ENCODE results near the gene CTRB1.
"Not testable (repeated sequence)": the region's sequence is repeated elsewhere in the genome, so short reads cannot be mapped to it uniquely, and the experiment has no call there.

The CTRB1 gene

DNA sequence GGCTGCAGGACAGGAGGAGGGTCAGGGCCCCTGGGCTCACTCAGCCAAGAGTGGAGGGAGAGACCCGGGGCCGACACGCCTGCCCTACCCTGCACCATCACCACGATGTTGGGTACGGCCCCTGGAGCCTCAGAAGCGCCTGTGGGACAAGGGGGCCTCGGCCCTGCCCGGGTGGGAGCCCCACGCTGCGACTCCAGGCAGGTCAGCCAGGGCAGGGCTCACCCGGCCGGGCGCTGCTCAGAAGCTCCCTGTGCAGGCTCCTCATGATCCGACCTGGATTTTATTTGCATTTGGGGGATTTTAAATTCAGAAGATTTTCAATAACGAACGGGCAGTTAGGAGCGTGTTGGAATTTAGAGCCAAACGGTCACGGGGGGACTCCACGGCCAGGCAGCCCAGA, 13.9 kb upstream of the CTRB1 start:
- DNase-seq: not testable (repeated sequence)

GRCh38 chr16:75205438-75205837, 13.3 kb upstream of the CTRB1 start:
- DNase-seq: not testable (repeated sequence)

DNA sequence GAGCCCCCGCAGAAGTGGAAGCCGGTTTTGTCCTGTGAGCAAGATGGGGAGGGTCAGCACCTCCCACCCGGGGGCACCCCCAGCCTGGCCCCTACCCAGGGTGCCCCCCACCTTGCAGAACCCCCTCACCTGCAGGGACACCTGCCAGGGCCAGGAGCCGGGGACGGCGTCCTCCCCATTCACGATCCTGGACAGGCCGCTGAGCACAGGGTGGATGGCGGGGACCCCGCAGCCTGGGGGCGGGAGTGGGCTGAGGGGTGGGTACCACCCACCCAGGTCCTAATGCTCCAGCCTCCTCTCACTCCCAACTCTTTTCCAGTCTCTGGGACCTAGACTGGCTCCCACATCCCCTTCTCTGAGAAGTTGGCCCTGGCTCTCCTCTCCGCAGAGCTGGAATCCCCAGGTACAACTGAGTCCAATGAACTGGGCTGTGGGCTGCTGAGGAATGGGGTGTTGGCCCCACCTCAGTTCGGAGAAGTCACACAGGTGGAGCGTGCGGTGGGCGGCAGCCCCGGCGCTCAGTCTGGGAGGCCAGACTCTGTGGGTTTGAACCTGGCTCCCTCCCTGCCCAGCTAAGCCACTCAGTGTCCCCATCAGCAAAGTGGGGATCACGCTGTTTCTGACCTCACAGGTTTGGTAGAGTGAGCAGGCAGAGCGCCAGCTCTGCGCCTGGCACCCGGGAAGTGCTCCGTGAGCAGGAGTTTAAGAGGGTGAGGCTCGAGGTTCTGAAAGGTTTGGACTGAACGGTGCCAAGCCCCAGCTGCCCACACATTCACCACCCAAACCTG, 12.6 kb upstream of the CTRB1 start:
- DNase-seq: not testable (repeated sequence)

DNA sequence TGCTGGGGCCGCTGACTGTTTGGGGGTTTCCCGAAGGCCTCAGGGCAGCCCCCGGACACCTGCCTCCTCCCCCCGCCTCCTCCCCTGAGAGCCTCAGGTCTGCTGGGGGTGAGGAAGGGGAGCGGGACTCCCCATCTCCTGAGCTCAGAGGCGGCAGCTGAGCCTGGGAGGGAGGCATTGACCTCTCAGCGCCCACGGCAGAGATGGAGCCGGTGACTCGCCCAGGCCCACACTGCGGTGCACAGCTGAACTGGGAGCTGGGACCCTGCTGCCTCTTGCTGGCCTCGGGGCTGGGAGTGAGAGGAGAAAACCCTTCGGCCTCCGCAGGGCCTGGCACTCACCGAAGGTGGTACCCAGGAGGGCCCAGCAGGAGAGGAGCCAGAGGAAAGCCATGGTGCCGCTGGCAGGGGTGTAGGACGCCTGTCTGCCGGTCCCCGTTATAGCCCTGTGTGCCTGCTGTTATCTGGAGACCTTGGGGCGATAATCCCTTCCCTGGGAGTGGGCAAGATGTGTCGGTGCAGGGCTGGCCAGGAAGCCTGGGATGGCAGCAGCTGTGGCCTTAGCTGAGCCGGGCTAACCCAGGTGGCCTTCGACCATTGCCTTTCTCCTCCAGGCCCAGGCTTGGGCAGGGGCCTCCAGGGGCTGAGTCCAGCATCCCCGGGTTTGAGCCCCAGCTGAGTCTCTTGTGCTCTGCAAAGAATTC, 11.9 kb upstream of the CTRB1 start, which contains the start of gene CTRB2:
TSS of gene CTRB2 (minus strand) at position 413 of the 703 bp plus-strand sequence. CDS start at position 393, 20 bp downstream.
- DNase-seq: no peak

DNA sequence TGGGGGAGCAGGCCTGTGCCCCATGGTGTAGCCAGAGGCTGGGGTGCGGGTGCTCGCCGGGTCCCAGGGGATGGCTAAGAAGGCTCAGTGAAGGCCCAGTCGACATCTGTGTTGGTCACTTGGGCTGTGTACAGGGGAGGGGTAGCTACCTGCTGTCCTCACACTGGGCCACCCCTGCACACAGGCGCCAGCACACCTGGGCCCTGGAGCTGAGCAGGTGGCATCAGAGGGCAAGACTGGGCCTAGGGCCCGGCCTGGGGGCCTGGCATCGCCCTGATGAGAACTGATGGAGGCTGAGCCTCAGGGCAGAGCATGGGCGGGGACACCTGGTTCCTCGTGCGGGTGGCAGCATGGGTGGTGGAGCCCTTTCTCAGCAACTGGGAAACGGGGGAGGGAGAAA, 11.0 kb upstream of the CTRB1 start:
- DNase-seq: no peak

DNA sequence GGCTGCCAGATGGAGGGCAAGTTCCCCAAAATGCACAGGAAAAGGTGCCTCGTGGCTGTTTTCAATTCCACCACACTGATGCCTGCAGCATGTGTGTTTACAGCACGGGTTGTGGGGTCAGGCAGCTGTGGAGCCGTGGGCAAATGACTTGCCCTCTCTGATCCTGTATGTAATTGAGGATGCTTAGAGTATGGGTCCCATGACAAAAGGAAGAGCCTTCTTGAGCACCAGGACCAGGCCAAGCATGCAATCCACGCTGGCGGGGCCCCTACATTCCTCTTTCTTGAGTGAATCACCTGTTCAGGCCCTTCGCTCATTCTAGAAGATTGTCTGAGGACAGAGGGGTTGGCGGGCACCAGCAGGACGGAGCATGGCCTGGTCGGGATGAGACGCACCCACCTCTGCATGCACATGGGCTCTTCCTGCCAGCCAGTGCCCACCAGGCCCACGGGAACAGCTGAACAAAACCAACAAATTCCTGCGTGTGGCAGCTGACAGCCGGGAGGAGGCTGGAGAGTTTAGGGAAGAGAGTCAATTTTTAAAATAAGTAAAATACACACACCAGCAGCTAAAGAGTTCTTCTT, 10.5 kb upstream of the CTRB1 start:
- no peak for DNase-seq

DNA sequence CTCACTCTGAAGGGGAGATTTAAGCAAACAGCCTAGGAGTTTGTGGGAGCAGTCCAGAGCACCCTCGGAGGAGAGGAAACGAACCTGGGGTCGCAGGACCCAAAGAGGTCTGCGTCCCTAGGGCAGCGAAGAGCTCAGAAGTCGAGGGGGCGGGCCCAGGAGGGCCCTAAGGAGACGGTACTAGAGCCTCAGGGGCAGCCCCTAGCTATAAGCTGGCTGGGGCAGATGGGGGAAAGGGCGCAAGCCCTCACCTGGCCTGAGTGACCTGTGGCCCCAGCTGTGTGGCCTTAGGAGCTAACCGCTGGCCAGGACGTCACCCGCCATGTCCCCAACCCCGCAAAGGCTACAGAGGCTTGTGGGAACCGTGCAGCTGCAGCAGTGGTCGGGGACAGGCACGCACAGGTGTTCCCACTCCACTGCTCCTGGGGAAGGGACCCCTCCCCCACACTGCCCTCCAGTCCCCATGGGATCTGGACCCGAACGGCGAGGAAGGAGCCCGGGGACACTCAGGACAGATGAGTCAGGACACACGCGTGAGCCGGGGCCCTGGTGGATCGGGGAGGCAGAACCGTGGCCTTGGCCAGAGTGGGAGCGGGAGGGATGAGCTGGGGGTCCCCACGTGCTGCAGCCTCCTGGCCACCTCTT, 9.8 kb upstream of the CTRB1 start:
- no peak for DNase-seq

GRCh38 chr16:75209514-75209913, 9.3 kb upstream of the CTRB1 start:
- not testable (repeated sequence) for DNase-seq

GRCh38 chr16:75209944-75210343, 8.8 kb upstream of the CTRB1 start:
- no peak for DNase-seq

DNA sequence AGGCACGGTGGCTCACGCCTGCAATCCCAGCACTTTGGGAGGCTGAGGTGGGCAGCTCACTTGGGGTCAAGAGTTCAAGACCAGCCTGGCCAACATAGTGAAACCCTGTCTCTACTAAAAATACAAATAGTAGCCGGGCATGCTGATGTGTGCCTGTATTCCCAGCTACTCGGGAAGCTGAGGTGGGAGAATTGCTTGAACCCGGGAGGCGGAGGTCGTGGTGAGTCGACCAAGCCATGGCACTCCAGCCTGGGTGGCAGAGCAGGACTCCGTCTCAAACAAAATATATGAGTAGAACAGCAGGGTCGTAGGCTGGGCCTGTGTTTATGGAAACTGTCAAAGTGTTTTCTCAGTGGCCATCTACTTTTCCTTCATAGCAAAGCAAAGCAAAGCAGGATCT, 7.5 kb upstream of the CTRB1 start:
- DNase-seq: not testable (repeated sequence)

DNA sequence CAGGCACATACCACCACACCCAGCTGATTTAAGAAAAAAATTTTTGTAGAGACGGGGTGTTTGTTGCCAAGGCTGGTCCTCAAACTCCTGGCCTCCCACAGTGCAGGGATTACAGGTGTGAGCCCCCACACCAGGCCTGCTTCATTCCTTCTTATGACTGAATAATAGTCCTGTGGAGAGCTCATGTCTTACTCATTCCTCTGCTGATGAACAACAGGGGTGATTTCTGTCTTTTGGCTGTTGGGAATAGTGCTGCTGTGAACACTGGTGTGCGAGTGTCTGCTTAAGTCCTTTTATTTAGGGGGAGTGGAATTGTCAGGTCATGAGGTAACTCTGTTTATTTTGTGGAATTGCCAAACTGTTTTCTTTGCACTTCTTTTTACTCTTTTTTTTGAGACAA, 2.7 kb upstream of the CTRB1 start:
- no peak for DNase-seq

GRCh38 chr16:75216576-75216975, 2.2 kb upstream of the CTRB1 start:
- DNase-seq: no peak

GRCh38 chr16:75217389-75217851, 1.4 kb upstream of the CTRB1 start:
- no peak for DNase-seq

GRCh38 chr16:75219088-75219487, 300 bp downstream of the CTRB1 start:
- no peak for DNase-seq

GRCh38 chr16:75219838-75220237, 1.1 kb downstream of the CTRB1 start:
- DNase-seq: no peak

- DNase-seq: no peak
Measured at GRCh38 chr16:75222271-75222783, 3.5 kb downstream of the CTRB1 start.

- not testable (repeated sequence) for DNase-seq
Measured at GRCh38 chr16:75223129-75223528, 4.3 kb downstream of the CTRB1 start.

GRCh38 chr16:75224306-75225082, 5.7 kb downstream of the CTRB1 start:
- no peak for DNase-seq

DNA sequence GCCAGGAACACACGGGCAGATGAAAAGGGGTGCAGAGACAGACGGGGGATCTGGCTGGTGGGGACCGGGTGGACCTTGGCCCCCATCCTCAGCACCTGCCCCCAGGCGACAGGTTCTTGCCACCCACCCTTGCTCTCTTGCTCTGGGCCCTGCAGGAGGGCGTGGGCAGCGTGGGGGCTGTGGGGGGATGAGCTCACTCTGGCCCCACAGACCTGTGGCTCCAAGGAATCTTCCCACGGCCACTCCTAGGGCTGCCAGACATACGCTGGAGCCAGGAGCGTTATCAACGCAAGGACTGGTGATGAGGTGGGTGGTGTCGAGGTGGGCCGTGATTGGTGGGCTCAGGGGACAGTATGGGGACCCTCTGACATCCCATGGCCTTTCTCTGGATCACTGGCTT, 6.3 kb downstream of the CTRB1 start:
- no peak for DNase-seq

DNA sequence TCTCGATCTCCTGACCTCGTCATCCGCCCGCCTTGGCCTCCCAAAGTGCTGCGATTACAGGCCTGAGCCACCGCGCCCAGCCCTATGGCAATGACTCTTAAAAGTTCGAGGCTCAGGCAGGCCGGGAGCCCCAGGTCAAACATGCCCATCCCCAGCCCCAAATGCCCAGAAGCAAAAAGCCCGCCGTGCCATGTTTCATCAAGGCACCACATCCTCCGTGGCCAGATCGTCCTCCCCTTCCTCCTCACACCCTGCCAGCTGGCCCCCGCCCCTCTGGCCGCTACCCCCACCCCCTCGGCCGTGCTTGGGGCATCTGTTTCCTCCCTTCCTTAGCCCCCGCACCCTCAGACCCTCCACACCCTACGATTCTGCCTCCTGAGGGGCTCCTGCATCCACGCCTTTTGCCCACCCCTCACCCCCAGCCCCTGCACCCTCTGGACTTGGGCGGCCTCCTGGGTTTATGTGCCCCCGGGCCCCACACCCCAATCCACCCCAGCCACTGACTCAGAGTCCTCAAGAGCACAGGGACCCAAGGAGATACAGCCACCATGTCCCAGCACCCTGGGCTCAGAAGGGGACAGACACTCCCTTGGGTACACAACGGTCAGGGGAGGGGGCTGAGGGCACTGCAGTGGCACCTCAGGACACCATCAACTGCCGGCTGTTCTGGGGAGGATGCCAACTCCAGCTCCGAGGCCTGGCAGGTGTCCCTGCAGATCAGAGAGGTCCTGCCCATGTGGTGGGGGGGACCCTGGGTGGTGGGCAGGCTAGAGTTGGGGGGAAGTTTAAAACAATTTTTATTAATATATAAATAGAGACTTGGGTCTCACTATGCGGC, 7.1 kb downstream of the CTRB1 start:
- DNase-seq: no peak

Measured in hematopoietic multipotent progenitor cell treated with erythropoietin and hydrocortisone succinate and interleukin-3 and kit ligand, for 4 days (in vitro differentiated cells).